GM13977 (cell line): ENCODE measurements around the gene EXOSC7.
"Not testable (repeated sequence)": the region's sequence is repeated elsewhere in the genome, so short reads cannot be mapped to it uniquely, and the experiment has no call there.

Source experiments
- DNase-seq: peaks from one replicate; pipeline ENCODE4 v3.0.0; 2012; ENCODE audit warnings: low spot score
- CTCF ChIP-seq: IDR thresholded peaks from 2 replicates; pipeline ENCODE4 v1.5.1; 2012; ENCODE audit warnings: mild to moderate bottlenecking, control low read depth; ENCODE audit not compliant: insufficient read depth; ENCODE audit errors: extremely low read depth, missing control alignments
- in situ Hi-C: fragments of 300-500 bp; cut with MboI; formaldehyde crosslinking; loops from one replicate; pipeline ENCODE4 v1.12.0; 2022; ENCODE audit warnings: low sequenced_read_pairs, low pct_unique_long_range_greater_than_20kb, mixed read lengths, inconsistent platforms; ENCODE audit not compliant: unreplicated experiment

EXOSC7 gene

GRCh38 chr3:45042162-45042561 is 66.1 kb downstream of the EXOSC7 start:
- no peak for DNase-seq
- in situ Hi-C loops = loop anchor here (10.0 to 25.0 kb wide), 3 partner anchors 163 to 620 kb away; no protein-coding TSS in a partner anchor
- no peak for TF ChIP-seq CTCF

GRCh38 chr3:45043728-45044299 is 67.8 kb downstream of the EXOSC7 start:
- no peak for DNase-seq
- in situ Hi-C loops = loop anchor here (10.0 to 25.0 kb wide), 3 partner anchors 161 to 618 kb away; no protein-coding TSS in a partner anchor
- no peak for TF ChIP-seq CTCF

GRCh38 chr3:45048244-45048643 is 72.2 kb downstream of the EXOSC7 start:
- DNase-seq = no peak
- in situ Hi-C loops = loop anchor here (10.0 to 25.0 kb wide), 3 partner anchors 157 to 614 kb away; no protein-coding TSS in a partner anchor
- TF ChIP-seq CTCF = no peak

GRCh38 chr3:45049807-45050206 is 73.8 kb downstream of the EXOSC7 start:
- DNase-seq = no peak
- no peak for TF ChIP-seq CTCF
- in situ Hi-C loops = loop anchor here (10.0 to 25.0 kb wide), 3 partner anchors 155 to 612 kb away; no protein-coding TSS in a partner anchor

- no peak for TF ChIP-seq CTCF
- DNase-seq = no peak
- in situ Hi-C loops = no loop called here
Measured at GRCh38 chr3:45051685-45052084, 75.6 kb downstream of the EXOSC7 start.

- in situ Hi-C loops, DNase-seq: not testable (repeated sequence)
Measured at GRCh38 chr3:45053805-45054195, 77.8 kb downstream of the EXOSC7 start.

GRCh38 chr3:45054196-45054857 is 78.3 kb downstream of the EXOSC7 start:
- in situ Hi-C loops = no loop called here
- TF ChIP-seq CTCF = no peak
- DNase-seq = no peak
